Cerebellar cortex (tissue), 1 donor: Measurements from ENCODE around the gene TMEM145.

Experiments
- DNase-seq: peaks from one replicate; pipeline ENCODE4 v3.0.0-alpha.2; 2015; ENCODE audit warnings: low spot score

Gene TMEM145

DNA sequence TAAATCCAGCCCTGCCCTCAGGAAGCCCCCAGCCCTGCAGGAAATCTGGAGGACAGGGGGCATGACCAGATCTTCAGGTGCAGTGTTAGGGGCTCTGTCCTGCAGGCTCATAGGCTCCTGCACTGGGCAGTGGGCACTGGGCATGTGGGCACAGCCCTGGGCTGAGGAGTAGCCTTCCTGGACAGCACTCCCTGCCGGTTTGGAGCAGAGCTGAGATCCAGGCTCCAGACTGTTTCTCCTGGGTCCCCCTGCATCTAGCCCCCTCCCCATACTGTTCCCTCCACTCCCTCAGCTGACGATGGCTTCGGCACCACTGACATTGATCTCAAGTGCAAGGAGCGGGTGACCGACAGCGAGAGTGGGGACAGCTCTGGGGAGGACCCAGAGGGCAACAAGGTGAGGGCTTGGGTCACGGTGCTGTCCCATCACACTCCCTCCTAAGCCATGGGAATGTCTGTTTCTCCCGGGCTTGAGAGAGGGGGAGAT lies 23.5 kb upstream of the TMEM145 start:
- no peak for DNase-seq

DNA sequence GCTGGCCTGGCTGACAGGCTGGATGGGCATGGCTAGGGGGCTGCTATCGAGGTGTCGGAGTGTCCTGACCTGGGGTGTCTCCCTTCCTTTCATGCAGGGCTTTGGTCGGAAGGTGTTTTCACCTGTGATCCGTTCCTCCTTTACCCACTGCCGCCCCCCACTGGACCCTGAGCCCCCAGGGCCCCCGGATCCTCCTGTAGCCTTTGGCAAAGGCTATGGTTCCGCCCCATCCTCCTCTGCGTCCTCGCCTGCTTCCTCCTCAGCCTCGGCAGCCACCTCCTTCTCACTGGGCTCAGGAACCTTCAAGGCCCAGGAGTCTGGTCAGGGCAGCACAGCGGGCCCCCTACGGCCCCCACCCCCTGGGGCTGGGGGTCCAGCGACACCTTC lies 23.0 kb upstream of the TMEM145 start:
- no peak for DNase-seq

DNA sequence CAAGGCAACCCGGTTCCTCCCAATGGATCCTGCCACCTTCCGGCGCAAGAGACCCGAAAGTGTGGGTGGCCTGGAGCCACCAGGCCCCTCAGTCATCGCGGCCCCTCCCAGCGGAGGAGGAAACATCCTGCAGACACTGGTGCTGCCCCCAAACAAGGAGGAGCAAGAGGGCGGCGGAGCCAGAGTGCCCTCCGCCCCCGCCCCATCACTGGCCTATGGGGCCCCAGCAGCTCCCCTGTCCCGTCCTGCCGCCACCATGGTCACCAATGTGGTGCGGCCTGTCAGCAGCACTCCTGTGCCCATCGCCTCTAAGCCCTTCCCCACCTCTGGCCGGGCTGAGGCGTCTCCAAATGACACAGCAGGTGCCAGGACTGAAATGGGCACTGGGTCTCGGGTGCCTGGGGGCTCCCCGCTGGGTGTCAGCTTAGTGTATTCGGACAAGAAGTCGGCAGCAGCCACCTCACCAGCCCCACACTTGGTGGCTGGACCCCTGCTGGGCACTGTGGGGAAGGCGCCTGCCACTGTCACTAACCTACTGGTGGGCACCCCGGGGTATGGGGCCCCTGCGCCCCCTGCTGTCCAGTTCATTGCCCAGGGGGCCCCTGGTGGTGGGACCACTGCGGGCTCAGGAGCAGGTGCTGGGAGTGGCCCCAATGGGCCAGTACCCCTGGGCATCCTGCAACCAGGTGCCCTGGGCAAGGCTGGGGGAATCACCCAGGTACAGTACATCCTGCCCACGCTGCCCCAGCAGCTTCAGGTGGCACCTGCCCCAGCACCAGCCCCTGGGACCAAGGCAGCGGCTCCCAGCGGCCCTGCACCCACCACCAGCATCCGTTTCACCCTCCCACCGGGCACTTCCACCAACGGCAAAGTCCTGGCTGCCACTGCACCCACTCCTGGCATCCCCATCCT lies 22.3 kb upstream of the TMEM145 start:
- no peak for DNase-seq

DNA sequence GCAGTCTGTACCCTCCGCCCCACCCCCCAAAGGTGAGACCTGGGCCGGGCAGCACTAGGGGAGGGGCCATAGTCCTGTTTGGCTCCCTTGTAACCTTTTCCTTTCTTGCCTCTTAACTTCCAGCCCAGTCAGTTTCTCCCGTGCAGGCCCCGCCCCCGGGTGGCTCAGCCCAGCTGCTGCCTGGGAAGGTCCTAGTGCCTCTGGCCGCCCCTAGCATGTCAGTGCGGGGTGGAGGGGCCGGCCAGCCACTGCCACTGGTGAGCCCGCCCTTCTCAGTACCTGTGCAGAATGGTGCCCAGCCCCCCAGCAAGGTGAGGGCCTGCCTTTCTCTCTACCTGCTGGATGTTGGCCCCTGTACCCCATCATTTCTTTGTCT lies 21.7 kb upstream of the TMEM145 start:
- DNase-seq = no peak

DNA sequence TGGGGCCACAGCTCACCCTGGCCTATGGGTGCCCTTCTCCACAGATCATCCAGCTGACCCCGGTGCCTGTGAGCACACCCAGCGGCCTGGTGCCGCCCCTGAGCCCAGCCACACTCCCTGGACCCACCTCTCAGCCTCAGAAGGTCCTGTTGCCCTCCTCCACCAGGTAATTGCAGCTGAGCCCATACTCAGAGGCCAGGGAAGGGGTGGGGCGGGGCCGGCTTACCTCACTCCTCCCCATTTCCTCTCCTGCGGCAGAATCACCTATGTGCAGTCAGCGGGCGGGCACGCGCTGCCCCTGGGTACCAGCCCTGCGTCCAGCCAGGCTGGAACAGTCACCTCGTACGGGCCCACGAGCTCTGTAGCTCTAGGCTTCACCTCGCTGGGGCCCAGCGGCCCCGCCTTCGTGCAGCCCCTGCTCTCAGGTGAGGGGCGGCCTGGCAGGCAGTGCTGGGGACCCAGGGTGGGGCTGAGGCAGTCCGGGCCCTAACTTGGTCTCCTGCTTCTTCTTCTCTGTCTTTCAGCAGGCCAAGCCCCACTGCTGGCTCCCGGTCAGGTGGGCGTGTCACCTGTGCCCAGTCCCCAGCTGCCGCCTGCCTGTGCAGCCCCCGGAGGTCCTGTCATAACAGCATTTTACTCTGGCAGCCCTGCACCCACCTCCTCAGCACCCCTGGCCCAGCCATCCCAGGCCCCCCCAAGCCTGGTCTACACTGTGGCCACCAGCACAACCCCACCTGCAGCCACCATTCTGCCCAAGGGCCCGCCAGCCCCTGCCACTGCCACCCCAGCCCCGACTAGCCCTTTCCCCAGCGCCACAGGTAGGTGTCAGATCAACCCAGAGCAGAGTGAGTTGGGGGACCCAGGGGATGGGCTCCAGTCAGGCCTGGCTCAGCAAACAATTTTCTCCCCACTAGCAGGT lies 20.8 kb upstream of the TMEM145 start:
- no peak for DNase-seq

DNA sequence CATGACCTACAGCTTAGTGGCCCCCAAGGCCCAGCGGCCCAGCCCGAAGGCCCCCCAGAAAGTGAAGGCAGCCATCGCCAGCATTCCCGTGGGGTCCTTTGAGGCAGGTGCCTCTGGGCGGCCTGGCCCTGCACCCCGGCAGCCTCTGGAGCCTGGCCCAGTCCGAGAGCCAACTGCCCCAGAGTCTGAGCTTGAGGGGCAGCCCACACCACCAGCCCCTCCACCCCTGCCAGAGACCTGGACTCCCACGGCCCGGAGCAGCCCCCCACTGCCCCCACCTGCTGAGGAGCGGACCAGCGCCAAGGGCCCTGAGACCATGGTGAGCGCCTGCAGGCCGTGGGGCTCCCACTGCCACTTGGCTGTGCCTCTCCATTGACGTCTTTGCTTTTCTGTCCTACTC lies 20.1 kb upstream of the TMEM145 start:
- no peak for DNase-seq

DNA sequence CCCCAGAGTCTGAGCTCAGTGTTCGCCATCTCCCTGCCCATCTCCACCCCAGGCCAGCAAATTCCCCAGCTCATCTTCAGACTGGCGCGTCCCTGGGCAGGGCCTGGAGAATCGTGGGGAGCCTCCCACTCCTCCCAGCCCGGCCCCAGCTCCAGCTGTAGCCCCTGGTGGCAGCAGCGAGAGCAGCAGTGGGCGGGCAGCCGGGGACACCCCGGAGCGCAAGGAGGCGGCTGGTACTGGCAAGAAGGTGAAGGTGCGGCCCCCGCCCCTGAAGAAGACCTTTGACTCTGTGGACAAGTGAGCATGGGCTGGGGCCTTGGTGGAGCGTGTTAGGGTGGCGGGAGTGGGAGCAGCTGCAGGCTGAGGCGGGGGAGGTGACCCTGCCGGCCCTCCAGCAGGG lies 19.6 kb upstream of the TMEM145 start:
- DNase-seq = peak; percentile 5

DNA sequence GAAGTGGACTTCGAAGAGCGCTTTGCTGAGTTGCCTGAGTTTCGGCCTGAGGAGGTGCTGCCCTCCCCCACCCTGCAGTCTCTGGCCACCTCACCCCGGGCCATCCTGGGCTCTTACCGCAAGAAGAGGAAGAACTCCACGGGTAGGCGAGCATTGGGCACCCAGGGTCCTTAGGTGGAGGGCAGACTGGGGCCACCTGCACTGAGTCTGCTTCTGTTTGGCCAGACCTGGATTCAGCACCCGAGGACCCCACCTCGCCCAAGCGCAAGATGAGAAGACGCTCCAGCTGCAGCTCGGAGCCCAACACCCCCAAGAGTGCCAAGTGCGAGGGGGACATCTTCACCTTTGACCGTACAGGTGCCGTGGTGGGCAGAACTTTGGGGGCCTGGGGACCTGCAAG lies 19.2 kb upstream of the TMEM145 start:
- no peak for DNase-seq

DNA sequence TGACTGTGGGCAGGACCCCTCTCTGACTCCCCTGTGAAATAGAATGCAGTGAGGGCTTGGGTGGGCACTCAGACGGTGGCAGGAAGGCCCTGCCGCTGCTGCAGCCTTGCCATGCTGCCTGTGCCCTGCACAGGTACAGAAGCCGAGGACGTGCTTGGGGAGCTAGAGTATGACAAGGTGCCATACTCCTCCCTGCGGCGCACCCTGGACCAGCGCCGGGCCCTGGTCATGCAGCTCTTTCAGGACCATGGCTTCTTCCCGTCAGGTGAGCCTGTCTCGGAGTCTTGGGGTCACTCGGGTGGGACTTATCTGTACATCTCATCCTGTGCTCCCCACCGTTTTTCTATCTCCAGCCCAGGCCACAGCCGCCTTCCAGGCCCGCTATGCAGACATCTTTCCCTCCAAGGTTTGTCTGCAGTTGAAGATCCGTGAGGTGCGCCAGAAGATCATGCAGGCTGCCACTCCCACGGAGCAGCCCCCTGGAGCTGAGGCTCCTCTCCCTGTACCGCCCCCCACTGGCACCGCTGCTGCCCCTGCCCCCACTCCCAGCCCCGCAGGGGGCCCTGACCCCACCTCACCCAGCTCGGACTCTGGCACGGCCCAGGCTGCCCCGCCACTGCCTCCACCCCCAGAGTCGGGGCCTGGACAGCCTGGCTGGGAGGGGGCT lies 18.5 kb upstream of the TMEM145 start:
- no peak for DNase-seq

DNA sequence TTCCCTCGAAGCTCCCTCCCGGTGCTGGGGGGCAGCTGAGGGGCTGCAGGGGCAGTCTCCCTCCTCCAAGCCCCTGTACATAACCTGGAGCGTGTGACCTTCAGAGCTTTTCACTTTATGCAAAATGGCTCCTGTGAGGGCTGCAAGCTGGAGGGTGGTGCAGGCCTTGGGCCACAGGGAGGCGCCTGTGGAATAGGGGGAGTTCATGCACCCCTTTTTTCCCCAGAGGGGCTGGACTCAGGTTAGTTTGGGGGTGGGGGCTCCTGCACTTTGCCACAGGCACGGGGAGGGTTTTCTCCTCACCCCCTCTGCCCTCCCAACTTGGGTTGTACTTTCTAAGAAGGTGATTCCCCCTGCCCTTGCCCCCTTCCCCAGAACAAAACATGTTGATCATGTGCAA lies 17.8 kb upstream of the TMEM145 start:
- DNase-seq = no peak

DNA sequence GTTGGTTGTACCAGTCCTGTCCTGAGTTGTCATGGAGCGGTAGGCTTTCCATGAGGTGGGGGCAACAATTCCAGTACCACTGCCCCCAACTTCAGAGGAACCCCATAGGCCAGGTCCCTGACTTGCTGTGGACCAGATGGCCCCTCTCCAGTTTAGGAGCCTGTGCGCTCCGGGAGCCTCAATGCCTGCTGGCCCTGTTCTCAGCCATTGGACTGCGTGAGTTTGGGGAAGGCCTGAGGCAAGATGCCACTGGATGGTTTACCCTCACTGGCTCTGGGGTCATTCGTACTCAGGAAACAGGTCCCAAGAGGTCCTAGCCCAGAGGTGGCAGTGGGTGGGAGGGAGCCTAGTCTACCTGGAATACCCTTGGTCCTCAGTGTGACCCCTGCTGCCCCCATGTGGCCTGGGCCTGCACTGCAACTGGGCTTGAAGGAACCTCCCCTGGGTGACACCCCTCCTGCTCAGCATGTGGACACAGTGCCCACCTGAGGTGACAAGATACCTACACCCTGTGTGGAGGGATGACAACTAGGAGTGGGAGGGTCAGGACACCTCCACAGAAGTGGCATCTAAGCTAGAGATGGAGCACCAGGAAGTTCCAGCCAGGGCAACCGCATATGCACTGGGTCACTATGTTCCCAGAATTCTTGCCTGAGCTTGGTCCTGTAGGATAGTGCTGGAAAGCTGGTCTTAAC lies 17.1 kb upstream of the TMEM145 start:
- DNase-seq = peak; percentile 86

DNA sequence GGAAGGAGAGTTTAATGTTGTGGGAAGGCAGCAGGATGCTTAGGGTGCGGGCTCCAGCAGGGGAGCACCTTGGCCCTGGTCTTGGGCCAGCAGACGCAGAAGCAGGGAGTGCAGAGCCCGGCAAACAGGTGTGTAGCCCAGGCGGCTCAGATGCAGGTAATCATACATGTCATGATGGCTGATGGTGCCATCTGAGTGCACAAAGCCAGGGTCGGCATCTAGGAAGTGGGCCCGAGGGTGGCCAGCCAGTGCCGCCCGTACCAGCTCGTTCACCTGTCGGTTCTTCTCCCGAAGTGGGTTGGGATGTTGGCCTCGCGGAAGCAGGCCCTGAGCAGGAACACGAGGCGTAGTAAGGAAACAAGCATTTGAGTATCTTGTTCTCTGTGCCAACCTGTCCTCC lies 16.1 kb upstream of the TMEM145 start:
- DNase-seq = no peak

DNA sequence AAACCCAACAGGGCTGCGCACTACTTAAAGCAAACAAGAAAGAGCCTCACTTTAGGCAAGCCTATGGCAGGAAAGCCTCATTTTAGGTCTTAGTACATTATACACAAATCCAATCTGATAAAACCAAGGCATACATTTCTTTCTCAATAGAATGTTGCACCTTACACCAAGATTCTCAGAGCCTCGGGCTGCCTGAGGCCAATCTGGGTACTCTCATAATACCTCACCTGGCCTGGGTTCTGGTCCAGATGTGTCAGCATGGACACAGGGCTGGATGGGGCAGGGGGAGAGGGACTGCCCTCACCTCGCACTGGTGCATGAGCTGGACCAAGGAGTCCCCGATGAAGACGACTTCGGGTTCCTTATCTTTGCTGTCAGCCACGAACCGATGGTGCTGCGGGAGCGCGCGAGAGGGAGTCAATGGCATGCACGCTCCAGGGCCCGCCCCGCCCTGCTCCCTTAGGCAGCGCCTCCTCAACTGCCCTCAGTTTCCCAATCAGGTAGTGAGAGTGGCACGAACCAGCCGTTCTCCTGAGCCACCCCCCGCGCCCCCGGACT lies 11.4 kb upstream of the TMEM145 start, which contains the start of gene PRR19:
Gene PRR19, plus strand, starts transcription at position 487 of the 558 bp plus-strand sequence. CDS start 7,453 bp downstream, outside the sequence.
- DNase-seq = no peak

DNA sequence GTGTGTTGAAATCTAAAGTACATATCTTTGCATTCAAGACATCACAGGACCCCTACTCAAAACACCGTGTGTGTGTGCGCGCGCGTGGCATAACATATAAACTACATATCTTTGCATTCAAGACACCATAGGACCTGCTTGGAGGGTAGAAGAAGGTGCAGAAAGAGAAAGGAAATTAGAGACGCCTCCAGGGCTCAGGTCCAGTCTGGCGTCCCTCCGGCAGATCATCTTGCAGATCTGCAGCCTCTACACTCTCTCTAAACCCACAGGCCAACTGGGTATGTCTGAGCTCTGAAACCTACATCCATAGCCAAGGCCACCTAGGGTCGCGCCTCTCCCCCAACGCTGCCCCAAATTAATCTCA lies 10.0 kb upstream of the TMEM145 start:
- DNase-seq = peak; percentile 58

DNA sequence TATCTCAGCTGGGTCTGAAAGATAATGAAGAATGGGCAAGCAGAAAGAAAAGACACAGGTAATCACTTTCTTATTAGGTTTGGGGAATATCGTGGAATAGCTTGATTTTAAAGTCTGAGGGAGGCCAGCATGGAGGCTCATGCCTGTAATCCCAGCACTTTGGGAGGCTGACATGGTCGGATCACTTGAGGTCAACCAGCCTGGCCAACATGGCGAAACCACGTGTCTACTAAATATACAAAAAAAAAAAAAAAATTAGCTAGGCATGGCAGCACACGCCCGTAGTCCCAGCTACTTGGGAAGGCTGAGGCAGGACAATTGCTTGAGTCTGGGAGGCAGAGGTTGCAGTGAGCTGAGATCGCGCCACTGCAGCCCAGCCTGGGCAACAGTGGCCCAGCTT lies 9.2 kb upstream of the TMEM145 start:
- DNase-seq = no peak

DNA sequence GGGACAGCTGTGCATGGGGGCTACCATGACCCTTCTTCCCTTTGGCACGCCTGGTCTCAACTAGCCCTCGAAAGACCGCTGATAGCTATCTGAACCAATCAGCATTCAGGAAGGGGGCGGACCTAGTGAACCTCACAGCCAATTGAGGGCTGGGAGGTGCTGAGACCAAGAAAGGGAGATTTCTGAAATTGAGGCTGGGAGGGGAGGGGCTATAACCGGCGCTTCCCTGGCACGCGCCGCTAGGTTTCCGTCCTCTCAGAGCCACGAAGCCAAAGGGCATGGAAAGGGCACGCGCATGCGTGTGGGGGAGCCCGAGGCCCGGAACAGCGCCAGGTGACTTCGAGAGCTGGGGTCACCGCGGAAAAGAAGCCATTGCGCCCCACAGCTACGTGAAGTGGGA lies 6.5 kb upstream of the TMEM145 start:
- DNase-seq = no peak

DNA sequence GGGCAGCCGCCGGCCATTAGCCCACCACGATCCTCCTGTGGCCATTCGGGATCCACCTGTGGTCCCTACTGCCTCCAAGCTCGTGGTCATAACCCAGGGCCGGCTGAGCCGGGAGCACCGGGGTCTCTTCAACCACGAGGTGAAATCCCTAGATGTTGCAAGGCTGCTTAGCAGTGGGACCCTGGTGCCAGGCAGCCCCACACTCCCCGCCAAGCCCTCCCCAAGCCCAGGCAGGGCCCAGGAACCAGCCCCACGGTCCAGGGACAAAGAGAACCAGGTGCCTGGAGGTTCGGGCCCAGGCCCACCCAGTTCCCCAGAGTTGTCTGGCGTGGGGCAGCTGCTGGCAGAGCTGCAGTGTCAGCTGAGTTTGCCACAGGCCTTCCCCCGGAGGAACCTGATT lies 3.4 kb upstream of the TMEM145 start:
- no peak for DNase-seq

DNA sequence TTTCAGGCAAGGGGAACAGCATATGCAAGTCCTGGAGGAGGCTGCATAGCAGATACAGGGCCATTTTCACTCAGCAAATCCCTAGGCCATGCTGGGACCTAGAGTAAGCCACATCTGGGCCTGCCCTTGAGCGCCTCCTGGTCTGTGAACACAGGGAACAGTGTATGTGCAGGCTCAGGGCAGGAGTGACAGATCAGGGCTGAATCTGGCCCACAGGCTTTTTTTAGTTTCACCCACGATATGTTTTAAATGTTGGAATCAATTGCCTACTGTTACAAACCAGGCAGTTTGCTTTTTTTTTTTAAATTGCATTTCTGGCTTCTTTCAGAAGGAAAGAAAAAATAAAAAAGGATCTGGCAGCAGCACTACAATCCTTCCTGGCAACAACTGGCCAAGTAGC lies 1.5 kb upstream of the TMEM145 start:
- no peak for DNase-seq

DNA sequence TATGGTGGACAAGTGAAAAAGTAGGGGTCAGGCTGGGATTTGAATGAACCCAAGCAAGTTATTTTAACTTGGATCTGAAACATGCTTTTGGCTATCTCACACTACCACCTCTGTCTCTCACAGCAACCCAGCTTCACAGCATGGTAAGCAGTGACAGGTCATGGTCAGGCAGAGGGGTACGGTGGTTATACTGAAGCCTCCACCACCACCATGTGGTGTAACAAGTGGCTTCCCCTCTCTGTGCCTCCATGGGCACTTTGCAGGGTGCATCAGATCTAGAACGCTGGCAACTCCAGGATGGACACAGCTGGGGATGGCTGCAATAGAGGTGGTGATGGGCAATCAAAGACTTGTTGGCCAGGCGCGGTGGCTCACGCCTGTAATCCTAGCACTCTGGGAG lies 739 bp upstream of the TMEM145 start:
- DNase-seq = no peak

DNA sequence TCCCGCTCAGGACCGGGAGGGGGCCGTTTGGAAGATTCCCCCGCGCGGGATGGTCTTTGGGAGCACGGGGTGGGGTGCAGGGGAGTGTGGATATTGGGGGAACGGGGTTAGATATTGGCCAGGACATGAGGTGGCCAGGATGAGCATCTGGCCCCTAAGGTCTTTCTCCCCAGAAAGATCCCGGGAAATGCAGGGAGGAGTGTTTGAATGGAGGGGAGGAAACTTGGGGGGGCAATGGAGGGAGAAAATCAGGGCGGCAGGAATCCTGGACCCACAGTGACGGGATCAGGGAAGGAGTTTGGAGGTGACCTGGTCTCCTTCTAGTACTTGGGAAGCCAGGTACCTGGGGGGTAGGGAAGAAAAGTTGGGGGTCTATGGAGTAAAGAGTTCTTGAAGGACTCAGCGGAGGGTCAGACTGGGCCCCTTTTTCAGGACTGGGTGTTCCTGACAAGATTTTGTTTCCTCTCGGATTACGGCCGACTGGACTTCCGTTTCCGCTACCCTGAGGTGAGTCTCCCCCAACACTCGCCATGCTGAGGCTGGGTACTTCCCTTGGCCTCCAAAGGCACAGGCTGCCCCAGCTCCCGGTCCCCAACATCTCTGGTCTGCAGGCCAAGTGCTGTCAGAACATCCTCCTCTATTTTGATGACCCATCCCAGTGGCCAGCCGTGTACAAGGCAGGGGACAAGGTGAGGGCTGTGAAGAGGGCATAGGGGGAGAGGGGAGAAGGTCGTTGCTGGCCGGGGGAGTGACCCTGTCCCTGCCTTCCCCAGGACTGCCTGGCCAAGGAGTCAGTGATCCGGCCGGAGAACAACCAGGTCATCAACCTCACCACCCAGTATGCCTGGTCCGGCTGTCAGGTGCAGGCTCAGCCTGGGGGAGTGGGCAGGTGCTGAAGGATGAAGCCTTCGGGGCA lies 989 bp downstream of the TMEM145 start:
- no peak for DNase-seq
